ENCODE data around the gene TRIM62.

The TRIM62 gene

GRCh38 chr1:33180911-33181890 lies 642 bp downstream of the TRIM62 start:
- peak in 1 of 2 experiments; percentile 53 for DNase-seq (ENCODE audit: low read depth in 2 of 2)

- DNase-seq (ENCODE audit: low read depth in 2 of 2): peak in 1 of 2 experiments; percentile 46
These were observed 1.5 kb downstream of the TRIM62 start for GRCh38 chr1:33180226-33180910.

DNA sequence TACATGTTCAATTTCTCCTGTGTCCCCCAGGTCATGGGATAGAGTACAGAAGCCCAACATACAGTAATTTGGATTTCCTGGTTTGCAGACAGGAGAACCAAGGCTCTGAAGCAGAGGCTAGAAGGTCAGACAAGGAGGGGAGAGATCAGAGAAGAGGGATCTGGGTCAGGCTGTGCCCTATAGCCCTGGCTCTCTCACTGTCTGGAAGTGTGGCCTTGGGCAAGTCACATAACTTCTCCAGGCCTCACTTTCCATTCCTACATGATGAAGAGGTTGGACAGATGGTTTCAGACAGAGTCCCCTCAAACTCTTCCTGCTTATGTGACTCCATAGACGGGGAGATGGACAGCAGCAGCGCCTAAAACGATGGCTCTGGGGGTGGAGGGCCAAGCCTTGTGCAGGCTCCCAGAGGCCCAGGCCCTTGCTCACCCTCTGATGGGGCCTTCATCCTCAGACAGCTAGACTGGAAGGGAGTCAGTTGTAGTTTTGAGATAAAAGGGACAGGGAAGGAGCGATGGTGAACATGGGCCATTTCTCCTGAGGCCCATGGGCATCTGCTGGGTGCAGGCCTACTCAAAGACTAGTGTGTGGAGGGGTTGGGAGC lies 2.9 kb downstream of the TRIM62 start:
- DNase-seq (ENCODE audit: low read depth in 2 of 2): no peak

- no peak for DNase-seq (ENCODE audit: low read depth in 2 of 2)
These were observed 3.8 kb downstream of the TRIM62 start for GRCh38 chr1:33177996-33178540.

DNA sequence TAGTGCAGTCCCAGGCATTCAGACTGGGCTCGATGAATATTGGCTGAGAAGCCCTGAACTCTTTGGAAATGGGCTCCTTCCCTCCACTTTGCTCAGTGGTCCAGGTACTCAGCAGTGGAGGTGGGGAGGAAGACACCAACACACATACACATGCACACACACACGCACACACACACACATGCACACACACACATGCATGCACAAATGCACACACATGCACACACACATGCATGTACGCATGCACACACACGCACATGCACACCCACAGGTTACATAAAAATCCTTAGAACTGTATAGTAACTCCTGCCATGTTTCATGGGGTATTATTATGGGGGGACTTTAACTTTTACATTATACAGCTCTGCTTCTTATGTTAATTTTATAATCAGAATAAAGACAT lies 5.0 kb downstream of the TRIM62 start:
- DNase-seq (ENCODE audit: low read depth in 2 of 2): no peak

- no peak for DNase-seq (ENCODE audit: low read depth in 2 of 2)
These were observed 5.4 kb downstream of the TRIM62 start for GRCh38 chr1:33176362-33176850.

- DNase-seq (ENCODE audit: low read depth in 2 of 2): no peak
These were observed 6.0 kb downstream of the TRIM62 start for GRCh38 chr1:33175865-33176264.

- no peak for DNase-seq (ENCODE audit: low read depth in 2 of 2)
These were observed 8.8 kb downstream of the TRIM62 start for GRCh38 chr1:33173091-33173490.

GRCh38 chr1:33171977-33172813 lies 9.6 kb downstream of the TRIM62 start:
- DNase-seq (ENCODE audit: low read depth in 2 of 2): no peak

- no peak for DNase-seq (ENCODE audit: low read depth in 2 of 2)
These were observed 11.2 kb downstream of the TRIM62 start for GRCh38 chr1:33170351-33171274.

GRCh38 chr1:33169290-33170055 lies 12.4 kb downstream of the TRIM62 start:
- DNase-seq (ENCODE audit: low read depth in 2 of 2): no peak

GRCh38 chr1:33168556-33169289 lies 13.1 kb downstream of the TRIM62 start:
- DNase-seq (ENCODE audit: low read depth in 2 of 2): no peak

- DNase-seq (ENCODE audit: low read depth in 2 of 2): no peak
These were observed 14.0 kb downstream of the TRIM62 start for GRCh38 chr1:33167650-33168447.

DNA sequence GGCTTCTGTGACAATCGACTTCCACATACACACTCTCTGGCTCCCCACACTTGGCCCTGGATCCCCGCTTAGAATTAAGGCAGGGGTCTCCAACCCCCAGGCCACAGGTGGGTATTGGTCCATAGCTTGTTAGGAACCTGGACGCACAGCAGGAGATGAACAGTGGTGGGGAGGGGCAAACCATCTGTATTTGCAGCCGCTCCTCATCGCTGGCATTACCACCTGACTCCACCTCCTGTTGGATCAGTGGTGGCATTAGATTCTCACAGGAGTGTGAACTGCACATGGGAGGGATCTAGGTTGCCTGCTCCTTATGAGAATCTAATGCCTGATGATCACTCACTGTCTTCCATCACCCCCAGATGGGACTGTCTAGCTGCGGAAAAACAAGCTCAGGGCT lies 16.0 kb downstream of the TRIM62 start:
- no peak for DNase-seq (ENCODE audit: low read depth in 2 of 2)

DNA sequence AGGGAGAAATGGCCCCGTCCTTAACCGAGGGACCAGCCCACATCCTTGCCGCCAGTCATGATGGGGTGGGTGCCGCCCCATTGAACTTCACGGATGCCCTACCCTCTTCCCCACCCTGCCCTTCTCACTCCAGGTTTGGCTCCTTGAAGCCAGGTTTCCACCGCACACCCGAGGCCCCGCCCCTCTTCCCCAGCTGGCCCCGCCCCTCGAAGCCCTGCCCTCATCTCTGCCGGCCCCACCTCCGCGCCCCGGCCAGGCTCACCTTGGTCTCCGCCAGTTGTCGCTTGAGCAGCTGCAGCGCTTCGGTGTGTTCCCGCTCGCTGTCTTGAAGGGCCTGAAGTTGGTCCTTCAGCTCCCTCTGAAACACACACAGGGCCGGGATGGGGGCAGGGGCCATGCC lies 16.6 kb downstream of the TRIM62 start:
- DNase-seq (ENCODE audit: low read depth in 2 of 2): no peak

- DNase-seq (ENCODE audit: low read depth in 2 of 2): no peak
These were observed 18.0 kb downstream of the TRIM62 start for GRCh38 chr1:33163621-33164519.

- no peak for DNase-seq (ENCODE audit: low read depth in 2 of 2)
These were observed 19.7 kb downstream of the TRIM62 start for GRCh38 chr1:33162141-33162540.
